ENCODE data around the gene KCNA10. TPM values are rescaled to one million over a fixed set of nuclear protein-coding genes. Genes with fewer than 3 reads are reported as not detected.

The KCNA10 gene
- total and polyA plus RNA-seq, 2 donors (not counting 3 experiments of a cell fraction or from before 2014, with no cell fraction given) = not detected

- Histone ChIP-seq H4K20me1 (replicated peaks; ENCODE audit: control insufficient read depth, extremely low read depth, insufficient read depth, low read length) (no peaks in the 10 kb centered on the region), H3K9ac (replicated peaks; ENCODE audit: extremely low read depth, insufficient read depth, low read length) (no peak overlapping the region), H3K27ac (ENCODE audit: insufficient read depth, low read depth, low read length) (no peak overlapping the region), H3K4me1 (ENCODE audit: control insufficient read depth, extremely low read depth, insufficient read depth, low read length) (no peaks in the 10 kb centered on the region), H3K9me1 (replicated peaks; ENCODE audit: control insufficient read depth, extremely low read depth, insufficient read depth, low read length) (no peaks in the 10 kb centered on the region), H3K4me2 (ENCODE audit: insufficient read depth, low read length) (peak overlapping the region; percentile 28), H3K36me3 (ENCODE audit: control insufficient read depth in 2 of 2, extremely low read depth in 1 of 2, insufficient read depth in 2 of 2, low read length in 2 of 2) (no peaks in the 10 kb centered on the region), H3K79me2 (ENCODE audit: control insufficient read depth, insufficient read depth, low read length) (no peaks in the 10 kb centered on the region), H3K4me3 (replicated peaks in 1 of 3; ENCODE audit: insufficient read depth in 1 of 3, low read depth in 1 of 3, low read length in 3 of 3) (no peak overlapping the region), H3K9me3 (replicated peaks; ENCODE audit: control insufficient read depth, insufficient read depth, low read length) (no peaks in the 10 kb centered on the region), H2AFZ (ENCODE audit: low read depth, low read length) (peak overlapping the region; percentile 22), H3K27me3 (ENCODE audit: control insufficient read depth in 2 of 2, insufficient read depth in 2 of 2, low read length in 2 of 2) (peaks cover 13 to 22% of the 10 kb centered on the region in 2 experiments)
- intact Hi-C loops (cut with micrococcal nuclease) = loop anchor here (1.0 to 10.0 kb wide), 2 partner anchors 60 to 230 kb away; no protein-coding TSS in a partner anchor
- TF ChIP-seq POLR2AphosphoS5 (IDR thresholded peaks at IDR 0.05; ENCODE audit: insufficient read depth, low read depth, low read length) (no peak), POLR2A (IDR thresholded peaks at IDR 0.05; ENCODE audit: low read depth, low read length) (no peak), EZH2 (IDR thresholded peaks at IDR 0.05; ENCODE audit: borderline replicate concordance, low read depth, low read length, severe bottlenecking) (no peak), FOS (IDR thresholded peaks at IDR 0.05; ENCODE audit: borderline replicate concordance, insufficient read depth, low read length) (no peak), GATA2 (IDR thresholded peaks at IDR 0.05; ENCODE audit: insufficient read depth, insufficient read length, low read depth, low read length) (no peak), CTCF (IDR thresholded peaks at IDR 0.05; ENCODE audit: extremely low read depth in 1 of 2, insufficient read depth in 1 of 2, low read depth in 1 of 2, low read length in 2 of 2) (peak; percentile 51 to 80)
- POLR2A ChIA-PET = no interaction called here
- BruUV-seq (replicated peaks) = no TSS peak
- CTCF ChIA-PET = interaction anchor here (0.9 to 2.7 kb wide), 12 partner anchors 9 to 233 kb away, joined by 3 to 10 read pairs (median 4); no protein-coding TSS in a partner anchor
- dilution Hi-C loops (cut with MboI; ENCODE audit: extremely low pct_ligation_motif_present, low sequenced_read_pairs) = no loop called here
- peak; percentile 30 for DNase-seq (ENCODE audit: low read depth, low spot score)
- no peak for FAIRE-seq
Observed at GRCh38 chr1:110554871-110555801, 36.2 kb upstream of the KCNA10 start.
